GM19438 (cell line): ENCODE measurements around the gene FEV.

Source experiments
- ATAC-seq: cut with Tn5 transposase; IDR thresholded peaks from one replicate; pipeline ENCODE4 v1.9.1; 2021; ENCODE audit warnings: low read depth; ENCODE audit not compliant: unreplicated experiment

Gene FEV

GRCh38 chr2:218979846-218980734, 4.9 kb downstream of the FEV start:
- ATAC-seq: peak; percentile 75

DNA sequence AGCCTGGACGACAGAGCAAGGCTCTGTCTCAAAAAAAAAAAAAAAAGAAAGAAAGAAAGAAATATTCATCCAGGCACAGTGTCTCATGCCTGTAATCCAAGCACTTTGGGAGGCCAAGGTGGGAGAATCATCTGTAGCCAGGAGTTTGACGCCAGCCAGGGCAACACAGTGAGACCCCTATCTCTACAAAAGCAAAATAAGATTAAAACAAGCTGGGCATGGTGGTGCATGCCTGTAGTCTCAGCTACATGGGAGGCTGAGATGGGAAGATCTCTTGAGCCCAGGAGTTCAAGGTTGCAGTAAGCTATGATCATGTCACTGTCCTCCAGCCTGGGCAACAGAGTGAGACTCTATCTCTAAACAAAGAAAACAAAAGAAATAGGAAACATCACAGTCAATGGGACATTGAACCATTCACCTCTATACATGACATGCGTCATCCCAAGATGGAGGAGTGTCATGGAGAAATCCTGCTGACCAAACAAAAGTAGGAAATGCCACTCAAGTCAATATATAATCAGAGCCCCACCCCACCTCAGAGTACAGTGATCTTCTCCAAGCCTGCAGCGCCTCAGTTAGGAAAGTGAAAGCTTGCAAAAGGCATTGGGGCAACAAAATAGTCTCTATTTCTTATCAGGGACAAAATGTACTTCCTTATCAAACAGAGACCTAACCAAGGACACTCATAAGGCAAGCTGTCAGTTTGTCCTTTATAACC, 9.8 kb downstream of the FEV start:
- no peak for ATAC-seq

DNA sequence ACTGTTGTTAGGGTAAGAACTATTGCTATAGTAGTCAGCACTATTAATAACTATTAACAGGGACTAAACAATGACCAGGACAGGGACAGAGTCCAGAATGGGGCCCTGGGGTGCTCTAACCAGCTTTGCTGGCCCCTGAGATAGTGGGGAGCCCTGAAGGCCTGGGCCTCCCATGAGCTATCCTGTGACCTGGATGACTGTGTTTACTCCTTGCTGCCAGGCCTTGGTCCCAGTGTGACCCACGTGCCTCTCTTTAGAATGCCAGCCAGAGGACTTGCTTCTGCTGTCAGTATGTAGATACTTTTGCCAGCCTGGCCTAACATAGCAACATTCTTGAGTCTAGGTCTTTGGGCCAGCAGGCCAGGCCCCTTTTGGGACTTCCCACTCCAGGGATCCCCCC, 14.1 kb downstream of the FEV start:
- no peak for ATAC-seq

DNA sequence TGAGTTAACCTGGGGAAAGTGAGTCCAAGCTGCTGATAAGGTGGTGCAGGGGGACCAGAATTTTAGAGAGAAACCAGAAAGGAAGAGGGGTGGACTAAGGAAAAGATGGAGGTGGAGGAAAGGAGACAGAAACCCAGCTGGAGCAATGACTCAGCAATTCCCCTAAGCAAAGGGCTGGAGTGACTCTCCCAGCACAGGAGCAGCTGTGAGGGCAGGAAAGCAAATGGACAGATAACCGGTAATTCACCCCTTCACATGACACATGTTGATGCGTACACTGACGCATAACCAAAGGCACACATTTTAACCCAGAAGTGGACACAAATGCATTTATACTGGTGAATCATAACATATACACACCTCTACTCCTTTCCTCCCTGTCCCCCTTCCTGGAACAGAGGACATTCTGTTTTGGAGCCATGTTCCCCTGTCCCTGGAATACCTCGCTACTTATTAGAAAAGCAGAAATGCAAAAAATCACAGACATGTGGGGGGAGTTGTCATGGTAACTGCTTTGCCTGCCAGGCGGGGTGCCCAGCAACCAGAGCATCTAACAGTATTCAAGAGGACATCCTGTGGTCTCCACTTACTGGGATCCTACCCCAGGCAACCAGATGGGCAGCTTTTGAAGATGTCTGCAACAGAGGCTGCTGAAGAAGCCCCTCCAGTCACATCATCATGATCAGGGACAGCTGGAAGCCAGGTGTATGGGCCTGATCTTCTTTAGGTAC, 20.8 kb downstream of the FEV start:
- ATAC-seq: no peak

DNA sequence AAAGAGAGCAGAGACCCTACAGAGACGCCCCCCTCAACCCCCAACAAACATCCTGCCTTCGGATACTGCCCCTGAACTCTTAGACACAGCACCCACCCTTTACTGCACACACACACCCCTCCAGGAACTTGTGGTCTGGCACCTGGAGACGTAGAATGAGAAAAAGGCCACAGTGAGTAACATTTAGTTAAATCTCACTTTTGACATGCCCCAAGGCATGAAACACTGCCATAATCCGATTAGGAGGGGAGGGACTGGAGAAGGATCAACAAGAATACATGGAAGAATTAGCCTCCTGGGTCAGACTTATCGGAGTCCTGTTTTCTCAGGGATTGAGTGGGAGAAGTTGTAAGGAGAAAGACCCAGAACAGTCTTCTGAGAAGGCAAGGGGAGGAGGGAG, 21.4 kb downstream of the FEV start:
- ATAC-seq: no peak

GRCh38 chr2:218962859-218963492, 22.0 kb downstream of the FEV start:
- no peak for ATAC-seq

- no peak for ATAC-seq
Observed at GRCh38 chr2:218961651-218962570, 23.1 kb downstream of the FEV start.

DNA sequence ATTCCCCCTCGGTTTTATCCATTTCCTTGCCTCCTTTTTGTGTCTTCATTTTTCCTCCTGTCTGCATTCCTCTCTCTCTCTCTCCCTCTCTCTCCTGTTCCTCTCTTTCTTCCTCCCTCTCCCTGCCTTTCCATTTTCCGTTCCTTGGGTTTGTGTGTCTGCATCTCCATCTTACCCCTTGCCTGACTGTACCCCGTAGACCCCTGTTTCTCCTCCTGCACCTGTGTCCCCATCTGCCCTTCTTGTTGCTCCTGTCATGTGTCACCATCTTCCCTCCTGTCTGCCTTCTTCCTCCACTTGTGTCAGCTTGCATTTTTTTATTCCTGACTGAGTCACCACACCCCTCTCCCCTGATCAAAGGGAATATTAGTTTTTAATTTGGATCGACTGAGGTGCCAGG, 23.8 kb downstream of the FEV start:
- no peak for ATAC-seq

DNA sequence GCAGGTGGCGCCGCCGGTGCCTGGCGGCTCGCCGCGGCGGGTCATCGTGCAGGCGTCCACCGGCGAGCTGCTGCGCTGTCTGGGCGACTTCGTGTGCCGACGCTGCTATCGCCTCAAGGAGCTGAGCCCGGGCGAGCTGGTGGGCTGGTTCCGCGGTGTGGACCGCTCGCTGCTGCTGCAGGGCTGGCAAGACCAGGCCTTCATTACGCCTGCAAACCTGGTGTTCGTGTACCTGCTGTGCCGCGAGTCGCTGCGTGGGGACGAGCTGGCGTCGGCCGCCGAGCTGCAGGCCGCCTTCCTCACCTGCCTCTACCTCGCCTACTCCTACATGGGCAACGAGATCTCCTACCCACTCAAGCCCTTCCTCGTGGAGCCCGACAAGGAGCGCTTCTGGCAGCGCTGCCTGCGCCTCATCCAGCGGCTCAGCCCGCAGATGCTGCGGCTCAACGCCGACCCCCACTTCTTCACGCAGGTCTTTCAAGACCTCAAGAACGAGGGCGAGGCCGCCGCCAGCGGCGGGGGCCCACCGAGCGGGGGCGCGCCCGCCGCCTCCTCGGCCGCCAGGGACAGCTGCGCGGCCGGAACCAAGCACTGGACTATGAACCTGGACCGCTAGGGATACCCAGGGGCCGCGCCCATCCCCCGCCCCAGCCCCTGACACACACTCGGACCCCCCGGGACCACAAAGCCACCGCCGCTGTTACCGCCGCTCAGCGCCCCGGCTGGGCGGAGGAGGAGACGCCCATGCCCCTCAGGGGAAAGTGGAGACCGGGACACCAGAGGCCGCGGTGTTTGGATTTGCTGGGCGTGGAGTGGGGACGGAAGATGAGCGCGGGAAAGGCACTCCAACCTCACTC, 24.4 kb downstream of the FEV start:
- no peak for ATAC-seq

GRCh38 chr2:218959761-218960308, 25.1 kb downstream of the FEV start:
- ATAC-seq: no peak

DNA sequence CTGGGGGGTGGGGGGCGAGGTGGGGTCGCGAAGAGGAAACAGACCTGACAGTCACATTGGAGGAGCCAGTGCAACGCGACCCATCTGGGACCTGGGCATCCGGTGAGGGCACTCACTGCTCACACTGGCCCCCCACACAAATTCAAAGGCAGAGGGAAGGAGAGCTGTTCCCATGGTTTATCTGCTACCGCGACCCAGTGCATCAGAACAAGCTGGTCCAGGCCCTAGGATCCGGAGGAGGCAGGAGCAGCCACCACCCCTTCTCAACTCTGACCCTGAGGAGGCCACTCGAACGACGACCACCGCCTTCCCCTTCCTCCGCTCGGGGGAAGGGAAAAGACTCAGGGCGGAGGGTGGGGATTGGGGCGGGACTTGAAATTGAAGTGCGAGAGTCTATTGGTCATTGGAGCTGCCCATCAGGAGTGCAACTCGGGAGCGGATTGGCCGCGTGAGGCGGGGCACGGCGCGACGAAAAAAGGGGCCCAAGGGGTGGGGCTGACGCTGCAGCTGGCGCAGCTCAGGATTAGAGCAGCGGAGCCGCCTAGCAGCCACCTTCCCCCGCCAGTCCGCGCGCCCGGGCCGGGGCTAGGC, 25.7 kb downstream of the FEV start, which contains the start of gene CDK5R2:
TSS of gene CDK5R2 (plus strand) at position 526 of the 591 bp plus-strand sequence. CDS start 155 bp downstream, outside the sequence.
- ATAC-seq: peak; percentile 97

- no peak for ATAC-seq
Observed at GRCh38 chr2:218958276-218958675, 26.7 kb downstream of the FEV start.

DNA sequence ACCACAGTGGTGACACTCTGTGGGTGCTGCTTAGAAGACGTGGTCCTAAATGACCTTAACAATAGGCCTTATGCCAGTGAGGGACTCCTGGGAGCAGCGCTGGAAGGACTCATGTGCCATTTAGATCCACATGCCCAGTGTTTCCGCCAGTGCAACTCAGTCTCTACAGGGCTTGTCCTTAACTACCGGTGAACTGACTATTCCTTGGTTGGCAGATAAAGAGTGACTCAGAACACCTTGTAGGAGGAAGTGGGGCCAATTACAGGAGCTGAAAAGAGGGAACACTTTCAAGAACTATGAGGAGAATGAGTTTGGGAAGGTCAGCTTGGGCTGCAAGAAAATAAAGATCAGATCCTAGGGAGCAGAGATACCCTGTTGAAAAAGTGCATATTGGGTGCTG, 27.3 kb downstream of the FEV start:
- no peak for ATAC-seq

DNA sequence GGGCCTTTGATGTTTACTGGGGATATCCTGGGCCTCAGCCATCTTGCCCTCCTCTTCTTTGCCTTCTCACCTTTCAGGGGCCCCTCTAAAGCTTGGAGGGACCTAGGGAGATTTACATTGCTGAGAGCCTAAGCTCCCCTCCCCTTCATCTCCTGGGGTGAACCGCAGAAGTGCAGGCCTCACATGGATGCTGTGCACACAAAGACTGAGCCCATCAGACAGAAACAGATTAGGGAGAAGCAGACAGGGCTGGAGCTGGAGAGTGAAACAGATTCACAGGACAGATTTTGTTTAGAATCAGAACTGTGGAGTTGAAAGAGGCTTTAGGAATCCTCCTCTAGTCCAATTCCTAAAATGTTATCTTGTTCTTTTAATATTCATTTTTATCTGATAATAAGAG, 28.9 kb downstream of the FEV start:
- ATAC-seq: no peak

GRCh38 chr2:218954541-218955300, 30.3 kb downstream of the FEV start:
- no peak for ATAC-seq

DNA sequence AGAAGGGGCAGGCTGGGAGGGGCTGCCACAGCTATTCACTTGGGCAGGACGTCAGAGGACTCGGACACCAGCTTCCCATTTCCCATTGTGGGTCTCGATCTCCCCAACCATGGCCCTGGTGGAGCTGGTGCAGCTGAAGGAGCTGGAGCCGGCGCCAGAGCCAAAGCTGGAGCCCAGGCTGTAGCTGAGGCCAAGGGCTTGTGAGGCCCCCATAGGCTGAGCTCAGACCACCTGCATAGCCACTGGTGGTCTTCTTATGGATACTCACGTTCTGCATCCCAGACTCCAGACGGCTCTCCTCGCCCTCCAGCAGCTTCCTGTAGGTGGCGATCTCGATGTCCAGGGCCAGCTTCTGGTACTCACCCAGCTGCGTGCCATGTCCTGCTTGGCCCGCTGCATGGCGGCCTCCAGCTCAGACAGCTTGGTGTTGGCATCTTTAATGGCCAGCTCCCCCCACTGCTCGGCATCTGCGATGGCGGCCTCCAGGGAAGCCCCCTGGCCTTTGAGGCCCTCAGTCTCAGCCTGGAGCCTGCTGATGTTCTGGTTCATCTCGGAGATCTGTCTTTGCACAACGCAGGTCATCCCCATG, 31.5 kb downstream of the FEV start:
- no peak for ATAC-seq

GRCh38 chr2:218952160-218952559, 32.8 kb downstream of the FEV start:
- no peak for ATAC-seq
